HepG2 (cell line): ENCODE results near the gene TMEM63B. TPM values are rescaled to one million over a fixed set of nuclear protein-coding genes. Genes with fewer than 3 reads are reported as not detected.
A peak's percentile ranks its signal among the peaks of the same experiment; 100 is the strongest.

Experiments used
- DMTF1 ChIP-seq: sonication (generic); formaldehyde crosslinking; IDR thresholded peaks from 2 replicates; pipeline ENCODE4 v1.4.0; 2020; ENCODE audit warnings: mild to moderate bottlenecking, missing genetic modification reagents
- ESRRA ChIP-seq: sonication (generic); formaldehyde crosslinking; IDR thresholded peaks from 2 replicates; pipeline ENCODE4 v1.5.1; 2020; ENCODE audit warnings: mild to moderate bottlenecking, low read depth, missing genetic modification reagents
- GATAD2A ChIP-seq: IDR thresholded peaks from 2 replicates; pipeline ENCODE4 v1.6.1; 2016
- KDM2A ChIP-seq: sonication (generic); formaldehyde crosslinking; IDR thresholded peaks from 2 replicates; pipeline ENCODE4 v1.4.0; 2020; ENCODE audit warnings: low read depth, missing genetic modification reagents, borderline replicate concordance
- KDM5B ChIP-seq: sonication (generic); formaldehyde crosslinking; IDR thresholded peaks from 2 replicates; pipeline ENCODE4 v1.4.0; 2020; ENCODE audit warnings: missing genetic modification reagents, mild to moderate bottlenecking, borderline replicate concordance
- NR3C1 ChIP-seq: sonication (generic); formaldehyde crosslinking; IDR thresholded peaks from 2 replicates; pipeline ENCODE4 v1.4.0; 2020; ENCODE audit warnings: missing genetic modification reagents
- SOX13 ChIP-seq, 3 experiments: fragments of 450-650 bp in 1 of 3; sonication (generic) in 1 of 3; formaldehyde crosslinking in 1 of 3; IDR thresholded peaks in 2 of 3; conservative IDR thresholded peaks in 1 of 3; 2 replicates each; pipeline versions ENCODE4 v1.5.0 to v1.6.1; 2016 to 2020; ENCODE audit warnings: antibody characterized with exemption in 1 of 3, mild to moderate bottlenecking in 1 of 3, missing compliant biosample characterization in 1 of 3, missing genetic modification reagents in 1 of 3, moderate library complexity in 1 of 3
- TBL1XR1 ChIP-seq: fragments of 150-350 bp; IDR thresholded peaks from 2 replicates; pipeline ENCODE4 v1.6.1; 2014; ENCODE audit warnings: borderline replicate concordance, low read length; ENCODE audit not compliant: partially characterized antibody
- TFDP1 ChIP-seq: IDR thresholded peaks from 2 replicates; pipeline ENCODE4 v1.6.1; 2016; ENCODE audit warnings: missing compliant biosample characterization, missing genetic modification reagents, borderline replicate concordance
- UBTF ChIP-seq: sonication (generic); formaldehyde crosslinking; IDR thresholded peaks from 2 replicates; pipeline ENCODE4 v1.4.0; 2020; ENCODE audit warnings: mild to moderate bottlenecking, missing genetic modification reagents
- ZBTB37 ChIP-seq: sonication (generic); formaldehyde crosslinking; IDR thresholded peaks from 2 replicates; pipeline ENCODE4 v1.4.0; 2020; ENCODE audit warnings: mild to moderate bottlenecking, missing genetic modification reagents
- ZMYM3 ChIP-seq: sonication (generic); formaldehyde crosslinking; IDR thresholded peaks from 2 replicates; pipeline ENCODE4 v1.5.1; 2020; ENCODE audit warnings: mild to moderate bottlenecking, missing genetic modification reagents
- ZNF136 ChIP-seq: sonication (generic); formaldehyde crosslinking; IDR thresholded peaks from 2 replicates; pipeline ENCODE4 v1.8.1; 2022; ENCODE audit warnings: low read depth, mild to moderate bottlenecking, moderate library complexity, missing genetic modification reagents
- ZNF207 ChIP-seq: fragments of 450-650 bp; IDR thresholded peaks from 2 replicates; pipeline ENCODE4 v1.6.1; 2016; ENCODE audit warnings: antibody characterized with exemption, borderline replicate concordance
- ZNF264 ChIP-seq: sonication (generic); formaldehyde crosslinking; IDR thresholded peaks from 2 replicates; pipeline ENCODE4 v1.4.0; 2020; ENCODE audit warnings: missing genetic modification reagents
- ZNF343 ChIP-seq: sonication (generic); formaldehyde crosslinking; IDR thresholded peaks from 2 replicates; pipeline ENCODE4 v1.4.0; 2020; ENCODE audit warnings: mild to moderate bottlenecking, missing genetic modification reagents
- ZNF350 ChIP-seq: sonication (generic); formaldehyde crosslinking; IDR thresholded peaks from 2 replicates; pipeline ENCODE4 v1.4.0; 2020; ENCODE audit warnings: mild to moderate bottlenecking, low read depth, missing genetic modification reagents, borderline replicate concordance
- ZNF362 ChIP-seq: sonication (generic); formaldehyde crosslinking; IDR thresholded peaks from 2 replicates; pipeline ENCODE4 v1.4.0; 2020; ENCODE audit warnings: missing genetic modification reagents, mild to moderate bottlenecking, borderline replicate concordance
- ZSCAN30 ChIP-seq: sonication (generic); formaldehyde crosslinking; IDR thresholded peaks from 2 replicates; pipeline ENCODE4 v1.5.0; 2020; ENCODE audit warnings: mild to moderate bottlenecking, missing genetic modification reagents
- polyA plus RNA-seq, 8 experiments: library from polyadenylated mRNA; depleted of rRNA in 3 of 8; stranded (reverse) in 7 of 8; unstranded in 1 of 8; fragments of >200 nt; fragmentation: Illumina TruSeq in 4 of 8; extraction: Trizol in 4 of 8; gene quantifications; 2 replicates each; pipeline versions ENCODE4 v1.2.1 to v1.2.3, GENCODE V29; 2011 to 2016; ENCODE audit warnings: low read depth in 4 of 8, missing spikeins in 1 of 8, mixed read lengths in 1 of 8; ENCODE audit not compliant: insufficient read depth in 1 of 8
- total RNA-seq, 5 experiments: library from RNA; depleted of rRNA; stranded (reverse); fragments of >200 nt; fragmentation: Illumina TruSeq; extraction: Trizol; gene quantifications; 2 replicates each; pipeline ENCODE4 v1.2.3, GENCODE V29; 2016; ENCODE audit warnings: low read depth in 1 of 5

TMEM63B gene
- total and polyA plus RNA-seq, 2 of the 13 experiments (the other 11 are each of a cell fraction or from before 2014, with no cell fraction given): 27.4 to 75.8 TPM

DNA sequence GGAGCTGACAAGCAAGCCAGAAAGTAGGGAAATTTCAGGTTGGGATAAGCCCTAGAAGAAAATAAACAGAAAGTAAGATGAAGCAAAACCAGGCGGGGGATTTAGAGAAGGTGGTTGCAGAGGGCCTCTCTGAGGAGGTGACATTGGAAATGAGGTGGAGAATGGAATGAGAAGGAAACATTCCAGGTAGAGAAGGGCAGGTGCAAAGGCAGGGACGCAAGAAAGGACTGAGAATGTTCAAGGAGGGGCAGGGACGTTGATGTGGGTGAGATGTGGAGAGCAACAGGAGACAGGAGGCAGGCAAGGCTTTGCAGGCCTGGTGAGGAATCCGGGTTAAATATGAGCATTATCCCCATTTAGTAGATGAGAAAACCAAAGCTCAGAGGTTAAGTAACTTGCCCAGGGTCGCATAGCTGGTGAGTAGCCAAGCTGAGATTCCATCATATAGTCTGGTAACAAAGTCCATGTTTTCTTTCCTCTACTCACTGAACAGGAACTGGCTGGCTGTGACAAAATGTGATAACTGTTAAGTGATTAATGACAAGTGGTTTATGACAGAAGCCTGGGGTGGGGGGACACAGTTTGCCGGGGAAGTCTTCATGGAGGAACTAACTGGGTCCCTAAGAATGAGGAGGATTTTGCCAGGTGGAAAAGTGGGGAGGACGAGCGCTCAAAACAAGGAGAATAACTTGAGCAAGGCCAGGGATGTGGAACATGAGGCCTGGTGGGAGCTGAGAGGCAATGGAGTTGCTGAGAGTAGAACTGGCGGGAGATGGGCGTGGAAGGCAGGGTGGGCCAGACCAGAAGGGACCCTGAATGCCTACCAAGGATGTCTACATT lies 32.7 kb upstream of the TMEM63B start (continued):
- no peak for TF ChIP-seq UBTF (CRISPR knock-in tag)
- no peak for TF ChIP-seq TFDP1 (CRISPR knock-in tag)
- peak; percentile 100 for TF ChIP-seq ZMYM3 (CRISPR knock-in tag)
- TF ChIP-seq ZNF264 (CRISPR knock-in tag): peak; percentile 94
- no peak for TF ChIP-seq ZNF362 (CRISPR knock-in tag)
- no peak for TF ChIP-seq ZSCAN30 (CRISPR knock-in tag)
- TF ChIP-seq ZNF343 (CRISPR knock-in tag): 0 out of 2 replicates have a peak, but pooled peaks have one; percentile 29
- 0 out of 2 replicates have a peak, but pooled peaks have one; percentile 27 for TF ChIP-seq ZBTB37 (CRISPR knock-in tag)
- peak; percentile 38 for TF ChIP-seq TBL1XR1
- TF ChIP-seq ZNF136 (CRISPR knock-in tag): peak; percentile 87; the same call in 1 of the 2 replicates
- TF ChIP-seq ZNF207: no peak
- TF ChIP-seq DMTF1 (CRISPR knock-in tag): no peak
- 0 out of 2 replicates have a peak, but pooled peaks have one; percentile 18 for TF ChIP-seq KDM2A (CRISPR knock-in tag)
- TF ChIP-seq KDM5B: peak; percentile 4; the same call in 1 of the 2 replicates
- peak; percentile 94 for TF ChIP-seq GATAD2A (CRISPR knock-in tag)
- TF ChIP-seq NR3C1: no peak
- no peak; the same call in none of the 2 replicates for TF ChIP-seq SOX13 (IDR thresholded peaks at IDR 0.05)
- TF ChIP-seq SOX13 (CRISPR knock-in tag; conservative IDR thresholded peaks at IDR 0.05 in 1 of 2, IDR thresholded peaks at IDR 0.05 in 1 of 2): peak in 1 of 2 experiments; percentile 81; a peak in 2 of 4 replicates
- peak; percentile 99 for TF ChIP-seq ESRRA (CRISPR knock-in tag)
- TF ChIP-seq ZNF350 (CRISPR knock-in tag): peak; percentile 57; the same call in 1 of the 2 replicates
